Measurements from ENCODE around the gene SOX18.

Gene SOX18

GRCh38 chr20:64003960-64004725 lies 45.3 kb downstream of the SOX18 start:
- H3K27ac ChIP-seq, result no peak overlapping the region
- TF ChIP-seq ZFX (IDR thresholded peaks at IDR 0.05; ENCODE audit: borderline replicate concordance) (no peak), CTCF (IDR thresholded peaks at IDR 0.05) (no peak)

- no peak for TF ChIP-seq ZFX (IDR thresholded peaks at IDR 0.05; ENCODE audit: borderline replicate concordance)
- TF ChIP-seq CTCF (IDR thresholded peaks at IDR 0.05), result no peak
These were observed 47.8 kb downstream of the SOX18 start for GRCh38 chr20:64001607-64002011.

GRCh38 chr20:64000906-64001305 lies 48.5 kb downstream of the SOX18 start:
- H3K27ac ChIP-seq, result no peak overlapping the region
- no peak for TF ChIP-seq CTCF (IDR thresholded peaks at IDR 0.05)
- TF ChIP-seq ZFX (IDR thresholded peaks at IDR 0.05; ENCODE audit: borderline replicate concordance), result no peak

More at GRCh38 chr20:64001607-64002011, 47.8 kb downstream of the SOX18 start:
- no peak overlapping the region for H3K27ac ChIP-seq

All from 22Rv1 (cell line).